Loucy (cell line): Measurements from ENCODE around the gene DRD3.

Experiments used
- H2AFZ ChIP-seq: fragments of 200-600 bp; sonication (generic); 2 replicates; pipeline ENCODE4 v1.6.0; 2016; ENCODE audit warnings: antibody characterized with exemption, mild to moderate bottlenecking, low read length, moderate library complexity
- H3F3A ChIP-seq: fragments of 200-600 bp; 2 replicates; pipeline ENCODE4 v1.6.0; 2016; ENCODE audit warnings: antibody characterized with exemption, low read depth, mild to moderate bottlenecking
- H3K27me3 ChIP-seq: fragments of 200-600 bp; sonication (generic); 2 replicates; pipeline ENCODE4 v1.6.1; 2014; ENCODE audit warnings: low read length, mild to moderate bottlenecking; ENCODE audit not compliant: insufficient read depth, poor library complexity, severe bottlenecking
- H3K36me3 ChIP-seq: fragments of 200-600 bp; sonication (generic); 2 replicates; pipeline ENCODE4 v1.6.1; 2016; ENCODE audit warnings: low read length; ENCODE audit not compliant: insufficient read depth
- H3K4me1 ChIP-seq: fragments of 200-600 bp; sonication (generic); 2 replicates; pipeline ENCODE4 v1.5.1; 2014; ENCODE audit warnings: low read length, mild to moderate bottlenecking; ENCODE audit not compliant: insufficient read depth, poor library complexity, severe bottlenecking
- H3K4me2 ChIP-seq: fragments of 200-600 bp; sonication (generic); 2 replicates; pipeline ENCODE4 v1.6.0; 2014; ENCODE audit warnings: antibody characterized with exemption, low read length, low read depth, mild to moderate bottlenecking; ENCODE audit not compliant: poor library complexity, severe bottlenecking
- H3K4me3 ChIP-seq: fragments of 200-600 bp; sonication (generic); 2 replicates; pipeline ENCODE4 v1.5.1; 2014; ENCODE audit warnings: low read length, mild to moderate bottlenecking, mixed read lengths; ENCODE audit not compliant: poor library complexity, severe bottlenecking
- H3K79me2 ChIP-seq: fragments of 200-600 bp; sonication (generic); 2 replicates; pipeline ENCODE4 v1.6.1; 2014; ENCODE audit warnings: low read length; ENCODE audit not compliant: insufficient read depth
- H3K9ac ChIP-seq: fragments of 200-600 bp; sonication (generic); 2 replicates; pipeline ENCODE4 v1.6.0; 2014; ENCODE audit warnings: mild to moderate bottlenecking, low read depth, low read length, moderate library complexity; ENCODE audit not compliant: poor library complexity, severe bottlenecking
- H3K9me2 ChIP-seq: fragments of 200-600 bp; sonication (generic); replicated peaks from 2 replicates; pipeline ENCODE4 v1.6.1; 2016; ENCODE audit warnings: low read depth, low read length, mixed read lengths
- H3K9me3 ChIP-seq: fragments of 200-600 bp; sonication (generic); 2 replicates; pipeline ENCODE4 v1.6.1; 2014; ENCODE audit warnings: mild to moderate bottlenecking, antibody characterized with exemption, low read length, low read depth; ENCODE audit not compliant: insufficient read depth
- H4K20me1 ChIP-seq: fragments of 200-600 bp; sonication (generic); 2 replicates; pipeline ENCODE4 v1.6.0; 2014; ENCODE audit warnings: antibody characterized with exemption, low read length, mild to moderate bottlenecking; ENCODE audit not compliant: insufficient read depth, poor library complexity, severe bottlenecking
- EZH2phosphoT487 ChIP-seq: fragments of 200-600 bp; IDR thresholded peaks from 2 replicates; pipeline ENCODE4 v1.6.1; 2018; ENCODE audit warnings: antibody characterized with exemption, mild to moderate bottlenecking, moderate library complexity, borderline replicate concordance
- TF ChIP-seq, protein P1 (sequence below): fragments of 200-600 bp; sonication (generic); conservative IDR thresholded peaks from 2 replicates; pipeline ENCODE4 v1.5.1; 2014; ENCODE audit warnings: mild to moderate bottlenecking, antibody characterized with exemption, low read length

Gene DRD3

DNA sequence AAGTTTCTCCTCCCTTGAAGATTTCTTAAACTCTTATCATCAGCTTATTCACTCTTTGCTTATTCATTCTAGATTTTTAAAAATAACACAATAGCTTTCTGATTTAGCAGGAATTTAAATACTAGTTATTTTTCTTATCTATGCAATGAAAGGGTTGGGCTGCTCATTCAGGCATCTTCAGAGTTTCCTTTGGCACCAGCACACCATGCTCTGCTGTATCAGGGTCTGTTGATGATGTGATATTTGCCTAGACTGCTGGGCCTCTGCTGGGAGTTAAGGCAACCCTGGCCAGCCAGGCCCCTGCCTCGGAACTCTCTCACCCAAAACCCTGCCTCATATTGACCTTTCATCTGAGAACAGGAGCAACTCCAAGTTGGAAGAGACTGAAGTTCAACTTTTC lies 35.0 kb downstream of the DRD3 start:
- no peaks in the 10 kb centered on the region for H3K9me2 ChIP-seq
- H4K20me1 ChIP-seq, result no peaks in the 10 kb centered on the region
- no peaks in the 10 kb centered on the region for H3K36me3 ChIP-seq
- H3K9me3 ChIP-seq, result no peaks in the 10 kb centered on the region
- no peak overlapping the region for H2AFZ ChIP-seq
- H3K4me3 ChIP-seq, result no peak overlapping the region
- no peak overlapping the region for H3K9ac ChIP-seq
- no peak for TF ChIP-seq EZH2phosphoT487
- TF ChIP-seq, protein P1, sequence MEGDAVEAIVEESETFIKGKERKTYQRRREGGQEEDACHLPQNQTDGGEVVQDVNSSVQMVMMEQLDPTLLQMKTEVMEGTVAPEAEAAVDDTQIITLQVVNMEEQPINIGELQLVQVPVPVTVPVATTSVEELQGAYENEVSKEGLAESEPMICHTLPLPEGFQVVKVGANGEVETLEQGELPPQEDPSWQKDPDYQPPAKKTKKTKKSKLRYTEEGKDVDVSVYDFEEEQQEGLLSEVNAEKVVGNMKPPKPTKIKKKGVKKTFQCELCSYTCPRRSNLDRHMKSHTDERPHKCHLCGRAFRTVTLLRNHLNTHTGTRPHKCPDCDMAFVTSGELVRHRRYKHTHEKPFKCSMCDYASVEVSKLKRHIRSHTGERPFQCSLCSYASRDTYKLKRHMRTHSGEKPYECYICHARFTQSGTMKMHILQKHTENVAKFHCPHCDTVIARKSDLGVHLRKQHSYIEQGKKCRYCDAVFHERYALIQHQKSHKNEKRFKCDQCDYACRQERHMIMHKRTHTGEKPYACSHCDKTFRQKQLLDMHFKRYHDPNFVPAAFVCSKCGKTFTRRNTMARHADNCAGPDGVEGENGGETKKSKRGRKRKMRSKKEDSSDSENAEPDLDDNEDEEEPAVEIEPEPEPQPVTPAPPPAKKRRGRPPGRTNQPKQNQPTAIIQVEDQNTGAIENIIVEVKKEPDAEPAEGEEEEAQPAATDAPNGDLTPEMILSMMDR, result no peak
- H3F3A ChIP-seq, result no peaks in the 10 kb centered on the region
- H3K4me1 ChIP-seq, result no peaks in the 10 kb centered on the region
- H3K27me3 ChIP-seq, result no peaks in the 10 kb centered on the region
- no peak overlapping the region for H3K4me2 ChIP-seq
- no peaks in the 10 kb centered on the region for H3K79me2 ChIP-seq

DNA sequence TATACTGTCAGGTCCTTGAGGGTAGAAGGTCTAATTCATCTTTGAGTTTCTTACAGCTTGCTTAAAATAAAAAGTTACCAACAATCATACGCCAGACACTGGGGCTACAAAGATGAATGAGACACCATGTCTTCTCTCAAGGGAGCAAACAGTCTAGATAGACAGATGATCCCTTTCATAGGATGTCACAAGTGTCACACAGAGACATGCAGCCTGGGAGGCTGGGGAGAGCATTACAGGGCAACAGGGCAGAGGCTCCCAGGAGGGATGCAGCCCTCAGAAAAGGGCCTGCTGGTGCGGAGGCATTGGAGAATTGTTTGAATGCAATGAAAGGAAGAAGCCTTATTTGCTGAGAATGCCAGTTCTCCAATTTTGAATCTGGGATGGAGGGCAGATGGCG lies 39.0 kb downstream of the DRD3 start:
- H3K9me3 ChIP-seq, result no peaks in the 10 kb centered on the region
- no peak overlapping the region for H3K4me3 ChIP-seq
- no peak overlapping the region for H3K9ac ChIP-seq
- H3K27me3 ChIP-seq, result no peaks in the 10 kb centered on the region
- no peaks in the 10 kb centered on the region for H4K20me1 ChIP-seq
- H3K4me1 ChIP-seq, result no peaks in the 10 kb centered on the region
- no peak overlapping the region for H2AFZ ChIP-seq
- no peaks in the 10 kb centered on the region for H3K79me2 ChIP-seq
- no peak for TF ChIP-seq EZH2phosphoT487
- TF ChIP-seq, protein P1, result no peak
- H3K36me3 ChIP-seq, result no peaks in the 10 kb centered on the region
- H3K4me2 ChIP-seq, result no peak overlapping the region
- H3K9me2 ChIP-seq, result no peaks in the 10 kb centered on the region
- H3F3A ChIP-seq, result no peaks in the 10 kb centered on the region

DNA sequence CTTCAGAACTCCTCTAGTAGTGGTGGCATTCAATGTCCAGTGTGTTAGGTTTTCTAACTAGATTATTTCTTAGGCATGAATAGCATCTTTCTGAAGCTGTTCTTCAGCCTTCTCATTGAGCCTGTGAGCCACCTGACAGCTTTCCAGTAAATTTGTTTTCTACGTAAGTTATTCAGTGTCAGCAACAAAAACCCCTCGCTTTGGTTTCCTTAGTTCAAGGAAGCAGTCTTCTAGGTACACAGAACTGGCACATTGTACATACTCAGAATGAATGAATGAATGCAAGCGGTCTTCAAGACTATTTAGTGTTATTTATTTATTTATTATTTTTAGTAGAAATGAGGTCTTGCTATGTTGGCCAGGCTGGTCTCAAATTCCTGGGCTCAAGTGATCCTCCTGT lies 44.9 kb downstream of the DRD3 start:
- Histone ChIP-seq H3K4me1 (no peaks in the 10 kb centered on the region), H3K27me3 (no peaks in the 10 kb centered on the region), H3K9me2 (no peaks in the 10 kb centered on the region), H3K4me3 (no peak overlapping the region), H3F3A (no peaks in the 10 kb centered on the region), H3K9ac (no peak overlapping the region), H3K9me3 (no peaks in the 10 kb centered on the region), H2AFZ (no peak overlapping the region), H3K4me2 (no peak overlapping the region), H3K79me2 (no peaks in the 10 kb centered on the region), H4K20me1 (no peaks in the 10 kb centered on the region), H3K36me3 (no peaks in the 10 kb centered on the region)
- TF ChIP-seq, protein P1, result no peak
- TF ChIP-seq EZH2phosphoT487, result no peak
